ENCODE measurements around the gene TWIST2.
A peak's percentile ranks its signal among the peaks of the same experiment; 100 is the strongest.

TWIST2 gene

DNA sequence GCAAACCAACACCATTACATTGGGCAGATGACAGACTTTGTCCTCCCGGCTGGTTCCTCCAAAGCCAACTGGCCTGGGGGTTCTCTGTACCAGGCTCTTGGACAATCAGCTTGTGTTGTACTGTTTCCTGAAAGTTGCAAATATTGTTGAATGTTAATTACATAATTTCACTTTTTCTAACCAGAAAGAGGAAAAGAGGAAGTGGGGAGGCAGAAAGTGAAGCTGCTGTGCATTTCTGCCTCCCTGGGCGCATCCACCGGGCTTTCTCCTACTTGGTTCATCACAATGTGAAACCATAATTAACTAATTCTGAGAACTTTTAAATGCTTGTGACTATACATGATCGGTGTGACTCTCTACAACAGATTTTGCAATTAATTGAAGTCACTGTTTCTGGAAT lies 10.1 kb downstream of the TWIST2 start:
- peak; percentile 28 to 70 (median 53) for DNase-seq

DNA sequence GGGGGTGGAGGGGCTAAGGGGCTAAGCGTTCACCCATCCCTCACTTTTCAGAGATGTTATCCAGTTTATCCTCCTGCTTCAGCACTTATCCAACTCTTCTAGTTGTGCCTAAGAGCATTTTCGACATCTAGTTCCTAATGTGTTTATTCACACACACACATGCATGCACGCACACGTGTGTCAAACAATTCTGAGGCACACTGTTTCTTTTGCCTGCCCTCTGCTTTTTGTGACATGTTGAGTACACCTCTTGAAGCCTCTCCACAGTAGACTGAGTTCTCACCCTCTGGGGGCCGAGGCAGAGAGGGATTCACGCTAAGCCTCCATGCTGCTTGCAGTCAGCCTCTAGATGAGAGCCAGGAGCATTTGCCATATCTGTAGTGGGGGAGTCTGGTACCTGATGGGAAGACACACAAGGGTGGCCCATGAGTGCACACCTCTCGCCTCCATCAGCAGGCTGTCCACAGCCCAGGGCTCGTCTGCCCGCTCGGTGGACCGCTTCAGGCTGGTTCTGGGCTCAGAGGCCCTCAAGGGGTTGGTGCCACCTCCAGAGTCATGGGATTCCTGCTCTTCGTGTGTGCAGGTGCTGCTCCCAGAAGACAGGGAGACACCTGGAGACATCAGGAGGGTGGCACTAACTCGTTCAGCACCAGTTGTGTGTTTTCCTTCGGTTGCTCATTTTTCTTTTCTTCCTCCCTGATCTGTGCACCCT lies 11.9 kb downstream of the TWIST2 start:
- DNase-seq = no peak

DNA sequence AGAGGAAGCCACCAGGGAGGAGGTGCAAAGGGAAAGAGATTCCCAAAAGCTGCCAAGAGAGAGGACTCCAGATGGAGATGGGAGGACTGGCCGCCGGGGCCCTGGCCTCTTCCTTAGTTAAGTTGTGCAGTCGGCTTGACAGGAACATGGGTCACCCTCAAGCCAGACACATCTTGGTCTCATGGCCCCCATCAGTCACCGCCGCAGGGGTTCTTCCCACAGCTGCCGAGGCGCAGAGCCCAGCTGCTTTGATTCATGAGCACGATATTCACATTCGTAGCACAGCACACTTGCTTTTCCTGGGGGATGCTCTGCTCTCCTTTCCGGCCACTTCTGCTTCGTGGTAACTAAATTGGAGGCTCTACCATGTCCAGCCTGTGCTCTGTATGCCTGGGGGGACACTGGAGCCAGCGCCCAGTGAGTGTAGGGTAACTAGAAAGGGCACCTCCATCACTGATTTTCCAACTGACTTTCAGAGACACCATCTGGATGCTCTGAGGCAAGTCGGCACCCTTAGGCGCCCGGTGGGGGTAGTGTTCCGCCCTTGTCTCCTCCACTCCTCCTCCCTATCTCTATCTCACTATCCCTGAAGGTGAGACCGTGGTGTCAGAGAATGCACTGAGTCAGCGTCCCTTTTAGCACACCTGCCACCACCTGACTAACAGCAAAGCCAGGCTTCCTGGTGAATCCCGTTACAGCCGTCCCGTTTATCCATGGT lies 13.3 kb downstream of the TWIST2 start:
- DNase-seq = no peak

DNA sequence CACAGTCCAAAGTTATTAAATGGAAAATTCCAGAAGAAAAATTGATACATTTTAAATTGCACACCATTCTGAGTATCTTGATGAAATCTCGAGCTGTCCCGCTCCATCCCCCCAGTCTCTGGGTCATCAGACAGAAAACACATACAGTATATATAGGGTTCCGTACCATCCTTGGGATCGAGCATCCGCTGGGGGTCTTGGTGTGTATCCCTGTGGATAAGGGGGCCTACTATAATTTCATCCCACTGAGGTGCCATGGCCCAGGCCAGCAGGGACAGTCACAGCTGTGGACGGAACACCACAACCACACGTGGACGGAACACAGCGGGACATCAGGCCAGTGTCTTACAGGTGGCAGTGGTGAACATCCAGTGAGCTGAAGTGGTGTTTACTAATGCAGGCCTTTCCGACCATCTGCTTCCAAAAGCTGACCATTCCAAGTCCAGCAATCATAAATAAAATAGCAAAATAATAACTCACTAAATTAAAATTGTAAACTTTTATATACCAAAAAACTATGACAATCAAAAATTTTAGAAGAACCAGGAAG lies 14.0 kb downstream of the TWIST2 start:
- no peak for DNase-seq

DNA sequence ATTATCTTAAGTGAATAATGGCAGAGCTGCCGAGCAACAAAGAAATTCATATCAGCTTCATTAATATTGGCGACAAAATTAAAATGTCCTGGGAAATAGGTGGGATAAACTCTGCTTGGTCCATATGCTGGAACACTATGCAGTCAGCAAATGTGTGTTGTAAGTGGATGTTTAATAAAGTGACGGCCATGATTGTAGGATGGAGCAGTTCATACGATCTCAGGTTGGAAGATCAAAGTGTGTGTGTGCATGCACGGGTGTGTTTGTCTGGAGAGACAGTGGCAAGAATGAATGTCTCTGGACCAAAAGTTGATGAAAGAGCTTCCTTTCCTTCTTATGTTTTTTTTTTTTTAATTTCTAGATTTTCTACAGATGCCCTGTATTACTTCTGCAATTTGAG lies 14.8 kb downstream of the TWIST2 start:
- no peak for DNase-seq

DNA sequence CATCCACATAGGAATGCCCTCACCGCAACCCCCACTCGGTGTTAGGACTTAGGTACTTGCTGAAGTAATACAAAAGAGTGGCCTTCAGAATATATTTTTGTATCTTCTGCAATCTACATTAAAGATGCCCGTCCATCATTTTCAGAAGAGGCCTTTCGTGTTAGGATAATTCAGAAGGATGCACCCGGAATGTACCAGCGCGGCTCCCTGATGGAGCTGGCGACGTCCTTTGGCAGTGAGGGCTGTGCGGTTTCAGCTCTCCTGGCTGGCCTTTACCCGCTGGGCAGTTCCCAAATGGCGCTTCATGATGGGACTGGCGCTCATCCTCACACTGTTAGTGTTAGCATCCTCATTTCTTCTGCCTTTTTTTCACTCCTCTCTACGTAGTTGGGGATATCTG lies 15.3 kb downstream of the TWIST2 start:
- DNase-seq = no peak

DNA sequence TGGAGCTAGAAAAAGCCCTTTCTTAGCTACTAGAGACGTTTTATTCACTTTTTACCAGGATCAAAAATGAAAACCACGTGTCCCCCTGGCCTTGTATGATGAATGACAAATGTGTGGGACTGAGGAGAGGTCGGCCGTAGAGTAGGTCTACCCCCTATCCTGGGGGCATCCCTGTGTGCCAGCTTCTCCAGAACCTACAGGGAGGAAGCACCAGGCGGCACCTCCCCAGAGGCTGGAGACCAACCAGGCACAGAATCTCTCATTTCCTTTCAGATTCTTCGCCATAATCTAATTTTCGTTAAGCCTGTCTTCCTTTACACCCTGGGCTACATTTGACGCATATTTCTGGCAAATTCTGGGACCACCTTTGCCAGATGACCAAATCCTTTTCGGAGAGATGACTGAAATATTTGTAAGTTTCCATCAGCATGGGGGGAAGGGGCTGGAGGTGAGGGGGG lies 15.9 kb downstream of the TWIST2 start:
- no peak for DNase-seq

DNA sequence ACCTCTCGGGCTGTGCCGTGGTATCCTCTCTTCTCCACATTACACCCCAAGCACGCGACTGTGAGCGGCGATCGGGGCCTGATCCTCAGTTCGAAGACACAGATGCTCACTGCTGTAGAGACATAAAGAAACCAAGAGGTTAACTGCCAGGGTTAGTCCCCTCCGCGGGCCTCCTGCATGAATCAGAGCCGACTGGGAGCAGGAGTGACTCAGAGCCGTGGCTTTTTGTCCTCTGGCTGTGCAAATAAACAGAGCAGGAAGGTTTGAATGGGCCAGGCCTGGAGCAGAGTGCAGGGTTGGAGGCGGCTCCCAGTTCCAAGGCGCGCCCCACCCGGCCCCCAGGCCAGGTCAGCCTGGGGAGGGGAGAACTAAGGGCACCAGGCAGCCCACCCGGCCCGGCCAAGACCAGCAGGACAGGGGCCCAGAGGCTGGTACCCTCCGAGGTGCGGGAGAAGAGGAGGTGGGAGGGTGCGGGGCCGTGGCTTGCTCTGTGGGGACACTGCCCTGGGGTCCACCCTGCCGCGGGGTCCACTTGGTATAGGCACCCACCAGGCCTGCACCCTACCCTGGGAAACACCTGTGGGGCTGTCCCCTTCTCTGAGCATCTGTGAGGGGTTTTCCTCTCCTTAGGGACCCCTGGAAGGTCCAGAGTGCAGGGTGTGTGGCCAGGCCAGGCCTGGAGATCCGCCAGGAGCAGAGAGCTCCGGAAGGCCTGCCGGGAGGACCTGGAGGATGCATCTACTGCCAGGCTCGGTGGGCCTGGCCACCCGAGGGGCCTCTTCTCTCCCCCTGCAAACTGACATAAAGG lies 16.5 kb downstream of the TWIST2 start:
- DNase-seq = no peak

DNA sequence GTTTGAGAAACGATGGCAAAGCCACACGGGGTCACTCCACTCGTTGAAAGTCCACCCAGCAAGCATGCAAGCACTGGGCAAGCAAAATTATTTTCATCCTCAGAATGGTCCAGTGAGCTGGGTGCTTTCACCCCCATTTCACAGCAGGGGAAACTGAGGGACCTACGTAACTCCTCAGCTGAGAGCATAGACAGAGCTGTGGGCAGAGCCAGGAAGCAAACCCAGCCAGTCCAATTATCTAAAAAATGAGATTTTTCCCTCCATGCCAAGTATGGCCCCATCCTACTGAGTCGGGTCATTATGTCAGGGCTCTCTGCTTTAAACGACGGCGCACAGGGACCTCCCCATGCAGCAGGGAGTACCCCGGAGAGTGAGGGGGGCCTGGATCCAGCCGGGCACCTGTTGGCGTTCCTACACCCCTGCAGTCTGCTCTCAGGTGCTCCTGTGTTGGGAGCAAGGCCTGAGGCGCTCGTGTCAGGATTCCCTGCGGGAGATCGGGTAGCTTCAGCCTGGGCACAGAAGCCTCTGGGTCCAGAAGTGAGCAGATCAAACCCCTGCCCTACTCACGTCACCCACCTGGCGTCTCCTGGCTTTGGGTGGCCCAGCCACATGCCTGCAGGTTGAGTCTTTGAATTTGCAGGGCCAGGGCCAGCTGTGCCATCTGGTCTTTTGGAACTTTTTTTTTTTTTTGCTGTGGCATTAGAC lies 17.3 kb downstream of the TWIST2 start:
- DNase-seq = no peak

DNA sequence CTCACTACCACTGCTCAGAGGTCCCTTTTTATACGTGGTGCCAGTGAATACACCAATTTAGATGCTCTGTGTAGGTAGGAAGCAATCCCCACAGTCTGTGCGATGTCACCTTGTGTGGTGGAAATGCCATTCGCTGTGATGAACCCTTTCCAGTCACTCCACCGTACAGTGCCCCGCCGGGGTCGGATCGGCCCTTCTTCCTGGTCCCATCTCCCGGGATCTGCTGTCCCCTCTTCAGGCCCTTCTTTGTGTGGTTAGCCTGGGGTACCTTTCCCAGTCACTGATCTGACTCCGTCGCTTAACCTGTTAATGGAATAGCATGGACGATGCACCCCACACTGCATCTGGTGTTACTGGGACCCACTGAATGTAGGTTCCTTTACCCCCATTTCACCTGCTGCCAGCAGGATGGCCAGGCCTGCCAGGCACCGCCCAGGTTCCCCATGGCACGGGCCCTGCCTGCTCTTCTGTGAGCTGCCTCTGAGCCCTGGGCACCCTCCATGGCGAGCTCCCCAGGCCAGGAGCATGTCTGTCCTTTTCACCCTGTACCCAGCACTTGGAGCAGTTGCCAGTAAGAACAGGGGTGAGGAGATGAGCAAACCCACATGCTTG lies 18.0 kb downstream of the TWIST2 start:
- DNase-seq = no peak

DNA sequence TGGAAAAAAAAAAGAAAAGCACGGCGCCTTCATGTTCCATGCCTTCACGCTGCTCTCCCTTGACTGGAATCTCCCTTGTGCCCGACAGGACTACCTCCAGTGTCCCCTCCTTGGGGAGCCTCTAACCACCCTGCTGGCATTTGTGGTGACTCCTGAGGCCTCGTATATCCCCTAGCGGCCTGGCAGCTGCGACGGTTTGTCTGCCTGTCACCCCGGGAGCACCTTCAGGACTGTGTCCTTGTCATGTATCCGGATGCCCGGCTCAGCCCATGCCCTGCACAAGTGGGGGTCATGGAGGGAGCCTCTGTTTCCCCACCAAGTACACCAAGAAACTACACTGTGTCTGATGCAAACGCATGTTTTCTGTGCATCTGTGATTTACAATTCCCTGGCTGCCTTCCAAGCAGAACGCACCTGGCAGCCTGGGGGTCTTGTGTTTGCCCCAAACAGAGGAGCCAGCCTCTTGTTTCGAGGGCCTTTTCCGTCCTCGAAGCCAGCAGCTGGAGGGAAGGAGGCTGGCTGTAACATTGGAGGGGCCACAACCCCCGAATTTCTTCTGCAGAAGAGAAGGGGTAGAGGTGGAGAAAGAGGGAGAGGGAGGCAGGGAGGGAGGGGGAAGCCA lies 18.9 kb downstream of the TWIST2 start:
- DNase-seq = no peak

DNA sequence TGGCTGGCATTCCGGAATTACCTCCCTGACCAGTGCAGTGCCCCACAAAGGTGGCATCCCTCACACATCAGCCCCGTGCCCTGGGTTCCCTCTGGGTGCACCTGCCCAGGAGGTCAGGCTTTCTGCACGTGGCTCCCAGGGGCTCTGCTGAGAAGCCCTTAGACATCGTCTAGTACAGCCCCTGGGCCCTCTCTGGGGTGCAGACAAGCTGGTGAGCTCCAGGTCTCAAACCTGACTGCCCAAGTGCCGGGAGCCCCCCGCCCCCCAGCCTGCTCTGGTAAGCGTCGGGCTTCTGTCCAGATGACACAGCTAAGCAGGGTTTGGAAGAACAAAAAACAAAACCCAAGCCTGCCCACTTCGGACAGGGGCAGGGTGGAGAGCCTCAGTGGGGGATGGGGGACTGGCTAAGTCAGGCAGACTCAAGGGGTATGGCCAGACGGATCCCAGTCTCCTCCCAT lies 20.2 kb downstream of the TWIST2 start:
- DNase-seq = no peak

DNA sequence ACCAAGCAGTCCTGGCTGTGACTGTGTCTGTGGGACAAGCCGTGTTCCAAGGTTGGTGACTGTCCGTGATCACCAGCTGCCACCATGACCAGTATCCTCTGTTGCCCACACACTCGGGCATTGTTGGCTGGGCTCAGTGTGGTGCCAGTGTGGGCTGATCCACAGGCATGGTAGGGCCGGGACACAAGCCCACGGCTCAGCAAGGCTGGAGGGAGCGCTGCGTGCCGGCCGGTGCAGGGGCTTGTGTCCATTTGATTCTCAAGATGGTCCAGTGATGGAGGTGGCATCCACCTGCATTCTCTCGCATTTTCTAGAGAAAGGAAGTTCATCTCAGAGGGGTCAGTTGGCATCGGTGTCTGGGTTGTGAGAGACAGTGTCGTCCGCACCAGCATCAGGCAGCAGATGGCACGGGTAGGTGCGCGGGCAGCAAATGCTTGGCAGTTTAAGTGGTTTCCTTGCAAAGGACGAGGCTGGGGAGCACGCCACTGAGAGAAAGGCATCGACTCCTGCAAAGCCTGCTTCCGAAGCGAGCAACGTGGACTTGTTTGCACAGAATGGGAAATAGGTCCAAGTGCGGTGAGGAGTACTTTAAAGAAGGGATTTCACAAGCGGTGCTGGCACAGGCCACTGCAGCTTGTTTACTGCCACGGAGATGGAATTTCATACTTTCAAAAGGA lies 20.9 kb downstream of the TWIST2 start:
- DNase-seq = no peak

DNA sequence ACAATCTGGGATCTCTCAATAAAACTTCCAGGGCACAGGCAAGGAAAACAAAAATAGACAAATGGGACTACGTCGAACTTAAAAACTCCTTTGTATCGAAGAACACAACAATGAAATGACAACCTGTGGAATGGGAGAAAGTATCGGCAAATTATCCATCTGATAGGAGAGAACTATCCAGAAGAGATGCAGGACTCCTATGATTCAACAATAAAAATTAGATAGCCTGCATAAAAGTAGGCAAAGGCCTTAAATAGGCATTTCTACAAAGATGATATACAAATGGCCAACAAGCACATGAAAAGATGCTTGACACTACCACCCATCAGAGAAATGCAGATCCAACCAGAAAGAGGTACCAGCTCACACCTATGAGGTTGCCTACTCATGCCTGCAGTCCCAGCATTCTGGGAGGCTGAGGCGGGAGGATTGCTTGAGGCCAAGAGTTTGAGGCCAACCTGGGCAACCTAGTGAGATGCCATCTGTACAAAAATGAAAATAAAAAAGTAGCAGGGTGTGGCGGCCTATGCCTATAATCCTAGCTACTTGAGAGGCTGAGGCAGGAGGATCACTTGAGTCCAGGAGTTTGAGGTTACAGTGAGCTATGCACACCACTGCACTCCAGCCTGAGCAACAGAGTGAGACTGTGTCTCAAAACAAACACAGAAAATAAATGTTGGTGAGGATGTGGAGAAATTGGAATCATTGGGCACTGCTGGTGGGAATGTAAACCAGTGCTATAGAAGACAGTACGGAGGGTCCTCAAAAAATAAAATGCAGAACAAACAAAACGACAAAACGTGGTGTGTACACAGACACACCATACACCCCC lies 21.6 kb downstream of the TWIST2 start:
- DNase-seq = no peak

DNA sequence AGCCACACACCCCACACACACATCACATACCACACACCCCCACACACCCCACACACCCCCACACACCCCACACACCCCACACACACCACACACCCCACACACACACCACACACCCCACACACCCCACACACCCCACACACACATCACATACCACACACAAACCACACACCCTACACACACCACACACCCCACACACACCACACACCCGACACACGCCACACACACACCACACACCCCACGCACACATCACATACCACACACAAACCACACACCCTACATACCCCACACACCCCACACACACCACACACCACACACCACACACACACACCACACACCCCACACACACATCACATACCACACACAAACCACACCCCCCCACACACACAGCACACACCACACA lies 22.4 kb downstream of the TWIST2 start:
- no peak for DNase-seq

DNA sequence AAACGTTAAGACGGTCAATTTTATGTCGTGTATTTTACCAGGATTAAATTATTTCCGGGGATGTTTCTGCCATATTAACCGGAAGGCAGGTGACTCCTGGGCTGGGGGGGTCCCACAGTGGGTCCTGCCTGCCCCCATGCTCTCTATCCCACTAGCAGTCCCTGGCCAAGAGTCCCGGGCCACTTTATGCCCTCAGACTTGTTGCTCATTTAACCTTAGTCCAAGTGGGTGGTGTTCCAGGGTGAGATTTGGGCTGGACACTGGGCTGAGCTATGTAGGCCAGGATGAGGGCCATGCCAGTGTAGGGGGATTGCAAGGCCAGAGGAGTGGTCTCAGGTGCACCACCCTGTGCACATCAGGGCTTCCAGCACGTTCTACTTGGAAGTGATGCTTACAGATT lies 24.1 kb downstream of the TWIST2 start:
- no peak for DNase-seq

DNA sequence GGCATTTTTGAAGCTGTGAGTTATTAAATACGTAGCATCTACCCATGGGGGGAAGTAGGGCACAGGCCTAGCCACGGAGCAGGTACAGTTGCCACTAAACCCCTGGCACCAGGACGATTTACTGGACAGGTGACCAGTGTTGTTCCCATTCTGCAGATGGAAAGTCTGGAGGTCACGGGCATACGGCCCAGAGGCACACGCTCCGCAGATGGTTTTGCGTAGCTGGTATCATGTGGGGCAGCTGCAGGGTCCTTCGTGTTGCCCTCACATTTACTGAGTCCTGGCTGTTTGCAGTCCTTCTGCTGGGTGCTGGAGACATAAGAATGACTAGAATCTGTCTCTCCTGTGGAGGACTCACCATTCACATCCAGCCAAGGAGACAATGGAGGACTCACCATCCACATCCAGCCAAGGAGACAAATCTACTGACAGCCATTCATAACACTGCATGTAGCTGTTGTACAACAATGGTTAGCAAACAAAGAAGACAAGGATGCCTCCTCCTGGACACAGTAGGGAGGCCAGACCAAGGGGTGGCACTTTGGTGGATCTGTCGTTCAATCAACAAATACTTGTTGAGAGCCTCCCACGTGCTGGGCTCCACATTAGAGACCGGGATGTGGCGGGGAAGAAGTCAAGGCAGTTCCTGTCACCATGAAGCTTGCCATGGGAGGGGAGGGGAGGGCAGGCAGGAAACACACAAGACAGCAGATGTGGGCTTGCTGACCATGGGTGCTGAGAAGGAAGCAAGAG lies 24.9 kb downstream of the TWIST2 start:
- DNase-seq = no peak

DNA sequence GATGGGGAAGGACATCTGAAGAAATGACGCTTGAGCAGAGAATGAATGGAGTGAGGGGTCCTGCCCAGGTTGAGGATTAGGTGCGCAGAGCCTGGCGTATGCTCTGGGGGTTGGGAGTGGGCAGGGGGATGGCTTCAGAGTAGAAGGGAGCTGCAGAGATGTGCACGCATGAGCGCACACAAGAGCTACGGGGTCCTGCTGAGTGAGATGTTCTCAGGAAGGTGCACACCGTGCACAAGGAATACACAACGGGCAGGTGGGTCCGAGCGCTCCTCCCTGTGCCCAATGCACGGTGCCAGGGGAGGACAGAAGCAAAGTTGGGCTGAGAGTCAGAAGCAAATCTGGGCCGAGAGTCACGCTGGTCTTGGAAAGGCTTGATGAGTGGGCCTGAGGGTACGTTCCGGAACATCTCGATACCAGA lies 25.5 kb downstream of the TWIST2 start:
- no peak for DNase-seq

DNA sequence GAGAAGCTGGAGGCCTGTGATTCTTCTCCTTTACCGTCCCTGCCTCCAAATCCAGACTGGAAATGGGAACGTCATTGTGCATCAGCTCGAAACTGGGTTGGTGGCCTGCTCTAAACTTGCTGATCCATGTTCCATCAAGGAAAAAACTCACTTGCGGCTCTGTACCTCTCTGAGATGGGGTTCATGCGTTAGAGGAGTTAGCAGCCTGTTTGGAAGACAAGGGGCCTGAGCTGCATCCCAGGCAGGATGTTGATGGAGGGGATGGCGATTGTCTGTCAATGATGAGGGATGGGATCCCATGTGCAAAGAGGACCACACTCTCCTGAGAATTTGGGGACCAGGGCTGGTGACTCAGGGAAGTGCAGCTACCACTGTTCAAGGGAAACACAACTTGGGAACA lies 26.0 kb downstream of the TWIST2 start:
- no peak for DNase-seq
